Left renal cortex interstitium (tissue), 4 donors: ENCODE results near the gene MMRN1. TPM values are rescaled to one million over a fixed set of nuclear protein-coding genes. Genes with fewer than 3 reads are reported as not detected.

Experiments used
- DNase-seq, 4 donors: peaks; one replicate each; pipeline ENCODE4 v3.0.0-alpha.2; 2013; ENCODE audit warnings: low read depth in 4 of 4, low spot score in 2 of 4, missing footprints in 1 of 4
- polyA plus RNA-seq, 4 donors: library from polyadenylated mRNA; unstranded; fragments of 120-200 nt; gene quantifications; one replicate each; pipeline ENCODE4 v1.2.1, GENCODE V29; 2013; ENCODE audit not compliant: insufficient read length in 4 of 4

MMRN1 gene
- polyA plus RNA-seq, 4 donors = 1.4 to 3.9 (median 2.7) TPM

DNA sequence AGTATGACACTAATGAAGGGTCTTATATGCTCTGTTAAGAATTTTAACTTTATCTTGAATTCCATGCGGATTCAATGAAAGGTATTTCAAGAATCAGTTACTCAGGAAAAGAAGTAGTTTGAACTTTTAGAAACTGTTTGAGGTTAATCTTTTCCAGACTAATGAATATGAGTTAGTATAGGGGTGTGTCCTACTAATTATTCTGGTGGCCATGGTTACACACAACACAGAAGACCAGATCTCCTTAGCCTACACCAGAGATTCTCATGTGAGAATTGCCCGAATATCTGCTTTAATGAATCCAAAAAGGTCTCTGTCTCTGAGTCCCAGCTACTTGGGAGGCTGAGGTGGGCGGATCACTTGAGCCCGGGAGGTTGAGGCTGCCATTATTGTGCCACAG is 100.4 kb downstream of the MMRN1 start:
- no peak for DNase-seq

- DNase-seq = no peak
These were observed 101.2 kb downstream of the MMRN1 start for GRCh38 chr4:89995814-89996213.

DNA sequence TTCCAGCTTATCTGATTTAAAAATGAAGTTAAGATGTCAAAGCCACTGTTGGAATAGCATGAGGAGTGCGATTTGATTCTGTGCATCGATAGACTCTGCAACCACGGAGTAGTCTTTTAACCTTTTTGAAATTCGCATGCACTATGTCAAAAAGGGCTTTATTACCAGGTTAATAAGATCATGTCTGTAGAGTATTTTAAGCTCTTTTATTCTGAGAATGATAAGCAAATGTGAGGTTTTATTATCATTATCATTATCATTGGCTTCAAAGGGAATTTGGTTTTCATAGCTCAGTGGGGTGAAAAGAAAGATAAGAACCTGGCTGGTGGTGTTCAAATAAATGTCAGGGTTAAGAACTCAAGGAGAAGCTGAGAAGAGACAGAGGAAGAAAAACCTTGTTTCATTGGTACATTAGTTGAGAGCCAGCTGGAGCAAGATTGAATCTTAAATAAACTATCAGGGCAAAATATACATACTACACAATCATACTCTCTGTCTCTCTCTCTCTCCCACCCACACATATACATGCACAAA is 102.6 kb downstream of the MMRN1 start:
- DNase-seq = no peak

DNA sequence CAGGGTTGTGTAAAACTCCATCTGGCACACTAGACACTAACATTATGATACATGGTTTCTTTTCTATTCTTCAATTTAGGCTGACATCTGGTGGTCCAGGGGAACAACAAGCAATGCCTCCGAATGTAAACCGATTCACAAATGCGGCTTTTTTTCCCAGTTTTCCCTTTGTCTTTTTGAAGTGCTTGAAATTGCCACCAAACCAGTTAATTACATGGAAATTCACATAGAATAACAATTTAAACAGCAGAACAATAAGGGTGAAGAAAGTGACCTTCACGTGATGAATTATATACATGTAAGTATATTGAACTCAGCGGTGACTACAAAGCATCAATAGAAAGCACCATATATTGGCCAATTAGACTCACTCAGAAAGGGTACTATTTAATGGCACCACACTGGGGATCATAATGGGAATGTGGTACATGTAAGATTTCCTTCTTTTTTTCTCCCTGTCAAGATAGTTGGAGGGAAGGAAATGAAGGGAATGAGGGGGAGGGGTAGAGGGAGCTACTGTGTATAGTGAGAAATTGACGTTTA is 103.9 kb downstream of the MMRN1 start:
- DNase-seq = no peak

DNA sequence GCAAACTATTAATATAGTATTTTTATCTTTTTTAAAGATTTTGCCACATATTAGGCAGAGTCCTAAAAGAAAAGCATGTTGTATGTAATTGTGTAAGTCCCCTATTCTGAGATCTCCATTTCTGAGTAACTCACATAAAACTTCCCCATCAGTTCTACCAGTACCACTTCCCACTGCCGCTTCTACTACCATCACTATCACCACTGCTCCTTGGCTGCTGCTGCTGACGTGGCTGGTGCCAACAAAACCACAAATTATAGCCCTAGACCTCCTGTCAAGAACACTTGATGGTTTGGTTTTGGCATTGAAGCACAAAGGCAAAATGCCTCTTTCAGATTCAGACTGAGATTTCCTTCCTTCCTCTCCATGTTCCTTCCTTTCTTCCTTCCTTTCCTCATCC is 106.4 kb downstream of the MMRN1 start:
- no peak for DNase-seq

- DNase-seq = no peak
These were observed 107.9 kb downstream of the MMRN1 start for GRCh38 chr4:90002441-90003062.

Other genes with a start within 250 kb of the MMRN1 start
- gene SNCA, start 57.7 kb upstream of the MMRN1 start, polyA plus RNA-seq = 10 to 100 TPM; 45.8 to 66.9 (median 49.7) TPM
- gene CCSER1, start 232.5 kb downstream of the MMRN1 start, polyA plus RNA-seq = 10 to 100 TPM; 15.9 to 24.0 (median 18.5) TPM